Stimulated activated naive CD4-positive, alpha-beta T cell (primary cell): ENCODE data around the gene ITPRID2.
"Not testable (repeated sequence)": the region's sequence is repeated elsewhere in the genome, so short reads cannot be mapped to it uniquely, and the experiment has no call there.

Source experiments
- DNase-seq, 6 experiments: peaks; one replicate each; lab custom pipeline; 2025; lab: John Stamatoyannopoulos, UW

ITPRID2 gene

DNA sequence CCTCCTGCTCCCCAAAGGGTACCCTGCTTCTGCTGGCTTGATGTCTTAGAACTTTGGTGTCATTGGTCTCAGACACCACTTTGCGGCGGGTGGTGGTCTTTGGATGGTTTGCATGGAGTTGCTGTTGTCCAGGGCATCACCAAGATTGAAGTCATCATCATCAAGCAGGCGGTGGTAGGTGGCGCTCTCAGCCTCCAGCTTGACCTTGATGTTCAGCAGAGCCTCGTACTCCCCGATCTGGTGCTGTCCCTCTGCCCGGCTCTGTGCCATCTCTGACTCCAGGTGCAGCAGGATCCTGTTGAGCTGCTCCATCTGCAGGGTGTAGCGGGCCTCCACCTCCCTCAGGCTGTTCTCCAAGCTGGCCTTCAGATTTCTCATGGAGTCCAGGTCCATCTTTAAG is 69.6 kb downstream of the ITPRID2 start:
- DNase-seq = not testable (repeated sequence)

DNA sequence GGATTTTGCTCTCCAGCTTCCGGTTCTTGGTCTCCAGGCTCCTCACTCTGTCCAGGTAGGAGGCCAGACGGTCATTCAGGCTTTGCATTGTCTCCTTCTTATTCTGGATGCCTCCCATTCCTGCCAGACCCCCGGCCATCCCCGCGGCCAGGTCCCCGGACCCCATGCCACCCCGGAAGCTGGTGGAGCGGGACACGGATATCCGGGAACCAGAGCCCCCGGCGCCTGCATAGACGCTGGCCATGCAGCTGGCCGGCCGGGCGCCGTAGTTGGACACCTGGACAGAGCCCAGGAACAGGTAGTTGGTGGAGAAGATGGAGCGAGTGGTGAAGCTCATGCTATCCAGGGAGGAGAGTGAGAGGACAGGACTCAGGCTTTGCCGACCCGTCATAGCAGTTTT is 70.6 kb downstream of the ITPRID2 start:
- DNase-seq = no peak

DNA sequence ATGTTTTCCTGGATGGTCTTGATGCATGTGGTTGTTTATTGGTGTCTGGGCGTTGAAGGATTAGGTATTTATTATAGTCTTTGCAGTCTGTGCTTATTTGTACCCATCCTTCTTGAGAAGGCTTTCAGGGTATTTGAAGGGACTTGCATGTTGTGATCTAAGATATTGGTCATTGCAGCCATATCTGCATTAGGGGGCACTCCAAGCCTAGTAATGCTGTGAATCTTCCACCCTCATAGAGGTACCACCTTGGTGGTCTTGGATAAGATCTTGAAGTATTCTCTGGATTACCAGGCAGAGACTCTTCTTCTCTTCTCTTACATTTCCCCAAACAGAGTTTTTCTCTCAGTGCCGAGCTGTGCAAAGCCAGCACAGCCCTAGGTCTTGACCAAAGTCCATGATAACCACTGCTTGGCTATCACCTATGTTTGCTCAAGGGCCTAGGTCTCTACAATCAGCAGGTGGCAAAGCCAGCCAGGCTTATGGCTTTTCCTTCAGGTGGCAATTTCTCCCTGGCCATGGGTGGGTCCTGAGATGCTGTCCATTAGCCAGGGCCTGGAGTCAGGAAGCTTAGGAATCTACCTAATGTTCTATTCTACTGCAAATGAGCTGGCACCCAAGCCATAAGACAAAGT is 78.7 kb downstream of the ITPRID2 start:
- DNase-seq = no peak

DNA sequence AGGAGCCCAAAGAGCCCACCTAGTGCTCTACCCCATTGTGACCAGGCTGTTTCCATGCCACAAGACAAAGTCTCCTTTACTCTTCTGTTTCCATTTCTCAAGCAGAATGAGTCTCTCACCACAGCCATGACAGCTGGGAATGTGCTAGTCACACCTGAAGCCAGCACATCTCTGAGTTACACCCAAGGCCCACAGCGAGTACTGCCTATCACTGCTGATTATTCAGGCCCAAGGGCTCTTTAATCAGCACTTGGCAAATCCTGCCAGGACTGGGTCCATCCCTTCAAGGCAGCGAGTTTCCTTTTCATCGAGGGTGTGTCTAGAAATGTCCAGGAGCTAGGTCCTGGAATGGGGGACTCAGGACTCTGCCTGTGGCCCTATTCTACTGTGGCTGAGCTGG is 79.5 kb downstream of the ITPRID2 start:
- no peak for DNase-seq

DNA sequence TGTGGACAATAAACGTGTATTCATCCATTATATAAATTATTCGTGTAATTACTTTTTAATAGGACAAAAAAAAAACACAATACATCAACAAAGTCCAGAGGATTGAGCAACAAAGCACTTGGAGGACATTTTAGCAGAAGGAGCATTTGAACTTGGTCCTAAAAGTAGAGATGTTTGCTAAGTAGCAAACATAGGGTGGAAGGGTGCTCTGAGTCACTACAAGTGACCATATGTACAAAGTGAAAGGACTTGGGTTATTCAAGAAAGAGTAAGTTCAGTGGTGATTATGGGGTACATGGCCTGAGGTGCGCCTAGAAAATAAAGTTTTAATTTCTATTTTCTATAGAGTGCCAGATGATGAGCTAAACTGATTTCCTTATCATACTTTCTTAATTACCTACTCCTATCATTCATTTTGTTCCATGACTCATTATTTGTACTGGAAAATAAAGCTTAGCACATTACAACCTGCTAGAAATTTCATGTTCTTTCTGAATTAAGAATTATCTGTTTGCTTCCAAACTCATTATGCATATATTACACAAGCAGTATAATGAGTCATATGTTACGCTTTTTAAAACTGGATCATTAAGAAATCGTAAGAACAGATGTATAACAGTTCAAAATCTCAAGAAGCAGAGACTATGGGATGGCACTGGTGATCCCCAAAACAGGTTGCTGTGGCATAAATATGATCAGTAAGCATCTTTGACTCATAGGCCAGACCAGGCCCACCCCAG is 81.1 kb downstream of the ITPRID2 start:
- DNase-seq = no peak

DNA sequence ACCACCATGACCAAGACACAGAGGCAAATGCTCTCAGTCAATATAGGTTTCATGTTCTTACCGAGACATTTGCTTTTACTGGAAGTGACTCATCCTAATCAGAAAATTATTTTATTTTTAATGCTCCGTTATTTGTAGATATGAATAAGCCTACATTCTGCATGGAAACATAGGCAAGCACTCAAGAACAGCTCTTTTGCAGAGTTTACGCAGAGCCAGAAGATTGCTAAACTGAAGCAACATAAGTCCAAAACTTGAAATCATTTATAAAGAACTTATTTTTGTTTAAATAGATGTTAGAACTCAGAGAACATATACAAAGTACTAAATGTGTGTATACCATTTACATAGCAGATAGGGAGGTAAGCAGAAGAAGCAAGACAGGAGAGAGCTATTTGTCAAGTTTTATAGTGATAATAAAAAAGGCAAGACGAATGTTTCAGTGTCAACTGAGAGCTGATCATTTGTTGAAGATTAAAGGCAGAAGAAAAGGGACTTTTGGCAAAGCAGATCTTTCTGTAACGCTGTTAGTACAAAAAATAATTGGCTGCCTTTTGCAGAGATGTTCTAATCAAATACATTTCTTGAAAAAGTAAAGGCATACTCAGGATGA is 81.7 kb downstream of the ITPRID2 start:
- no peak for DNase-seq

DNA sequence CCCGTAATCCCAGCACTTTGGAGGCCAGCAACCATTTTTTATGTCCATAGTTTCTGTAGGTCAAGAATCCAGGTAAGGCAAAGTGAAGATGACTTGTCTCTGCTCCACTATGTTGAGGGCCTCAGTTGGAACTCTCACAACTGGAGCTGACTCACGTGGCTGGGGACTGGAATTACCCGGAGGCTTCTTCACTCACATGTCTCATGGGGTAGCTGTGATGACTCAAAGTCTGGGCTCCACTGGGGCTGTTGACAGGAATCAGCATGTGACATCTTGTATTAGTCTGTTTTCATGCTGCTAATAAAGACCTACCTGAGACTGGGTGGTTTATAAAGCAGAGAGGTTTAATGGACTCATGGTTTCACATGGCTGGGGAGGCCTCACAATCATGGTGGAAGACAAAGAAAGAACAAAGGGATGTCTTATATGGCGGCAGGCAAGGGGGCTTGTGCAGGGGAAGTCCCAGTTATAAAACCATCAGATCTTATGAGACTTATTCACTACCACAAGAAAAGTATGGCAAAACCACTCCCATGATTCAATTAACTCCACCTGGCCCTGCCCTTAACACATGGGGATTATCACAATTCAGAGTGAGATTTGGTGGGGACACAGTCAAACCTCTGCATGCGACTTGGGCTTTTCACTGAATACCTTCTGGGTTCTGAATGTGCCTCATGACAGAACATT is 86.3 kb downstream of the ITPRID2 start:
- DNase-seq = no peak

DNA sequence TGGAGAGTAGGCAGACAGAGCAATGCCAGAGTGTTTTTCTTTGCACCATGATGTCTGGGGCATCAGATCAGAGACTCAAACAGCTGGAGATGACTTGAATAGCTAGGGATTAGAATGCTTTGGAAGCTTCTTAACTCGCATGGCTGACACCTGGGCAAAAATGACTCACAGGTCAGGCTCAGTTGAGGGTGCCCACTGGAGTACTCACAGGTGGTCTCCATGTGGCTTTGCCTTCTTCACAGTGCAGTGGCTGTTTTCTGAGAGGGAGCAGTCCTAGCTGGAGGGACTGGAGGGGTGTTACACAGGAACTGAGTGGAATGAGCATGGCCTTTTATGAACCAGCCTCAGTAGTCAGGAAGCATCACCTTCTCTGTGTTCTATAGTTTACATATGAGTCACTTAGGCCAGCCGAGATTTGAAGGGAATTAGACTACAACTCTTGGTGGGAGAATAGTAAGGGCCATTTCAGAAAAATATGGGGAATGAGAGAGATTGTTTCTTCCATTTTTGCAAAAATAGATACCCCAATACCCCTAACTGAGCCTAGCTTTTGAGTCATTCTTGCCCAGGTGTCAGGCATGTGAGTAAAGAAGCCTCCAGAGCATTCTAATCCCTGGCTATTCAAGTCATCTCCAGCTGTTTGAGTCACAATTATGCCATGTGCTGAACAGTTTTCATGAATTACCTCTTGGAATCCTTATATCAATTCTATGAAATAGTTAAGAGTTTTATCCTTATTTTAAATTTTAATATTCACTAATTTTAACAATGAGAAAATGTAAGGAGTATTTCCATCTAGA is 87.0 kb downstream of the ITPRID2 start:
- no peak for DNase-seq
